RWPE1 (cell line): ENCODE measurements around the gene C1orf74.

ENCODE experiments used
- CTCF ChIA-PET: fragments of 350-600 bp; sonication (Branson Sonifier 250); formaldehyde crosslinking; extraction: SDS; loops from one replicate; lab custom pipeline; 2021; lab: Yijun Ruan, JAX
- POLR2A ChIA-PET: fragments of 400-600 bp; formaldehyde crosslinking; extraction: SDS; loops from one replicate; lab custom pipeline; 2020; ENCODE audit warnings: antibody characterized with exemption; ENCODE audit not compliant: low non-redundant PET; lab: Yijun Ruan, JAX
- DNase-seq: peaks from one replicate; pipeline ENCODE4 v3.0.0; 2012; ENCODE audit warnings: low spot score
- H3K27ac ChIP-seq: fragments of 450-650 bp; 2 replicates; pipeline ENCODE4 v1.5.1; 2017
- CTCF ChIP-seq: fragments of 450-650 bp; conservative IDR thresholded peaks from 2 replicates; pipeline ENCODE4 v1.5.1; 2017; ENCODE audit warnings: low read depth, mild to moderate bottlenecking

C1orf74 gene

GRCh38 chr1:209780268-209780667, 4.1 kb downstream of the C1orf74 start:
- POLR2A ChIA-PET = no interaction called here
- DNase-seq = no peak
- CTCF ChIA-PET = interaction anchor here (0.6 kb wide), 1 partner anchor 178 kb away, joined by 3 read pairs; no protein-coding TSS in a partner anchor
- no peak for TF ChIP-seq CTCF
- no peak overlapping the region for H3K27ac ChIP-seq

- TF ChIP-seq CTCF = no peak
- POLR2A ChIA-PET = no interaction called here
- no peak overlapping the region for H3K27ac ChIP-seq
- no peak for DNase-seq
- CTCF ChIA-PET = interaction anchor here (0.5 kb wide), 1 partner anchor 53 kb away, joined by 3 read pairs; no protein-coding TSS in a partner anchor
Measured at GRCh38 chr1:209778102-209778501, 6.3 kb downstream of the C1orf74 start.

- TF ChIP-seq CTCF = no peak
Measured at GRCh38 chr1:209777587-209777986, 6.8 kb downstream of the C1orf74 start.

GRCh38 chr1:209775678-209776077, 8.7 kb downstream of the C1orf74 start:
- H3K27ac ChIP-seq = no peak overlapping the region
- TF ChIP-seq CTCF = no peak
- CTCF ChIA-PET = no interaction called here
- POLR2A ChIA-PET = no interaction called here
- DNase-seq = no peak

More at GRCh38 chr1:209777587-209777986, 6.8 kb downstream of the C1orf74 start:
- DNase-seq = no peak
- POLR2A ChIA-PET = no interaction called here
- H3K27ac ChIP-seq = no peak overlapping the region
- CTCF ChIA-PET = interaction anchor here (0.5 to 0.7 kb wide), 2 partner anchors 240 to 591 kb away, joined by 3 to 4 read pairs; no protein-coding TSS in a partner anchor

- no peak for TF ChIP-seq CTCF
- no peak overlapping the region for H3K27ac ChIP-seq
- DNase-seq = no peak
- ChIA-PET CTCF (no interaction called here), POLR2A (no interaction called here)
Measured at GRCh38 chr1:209774592-209774991, 9.8 kb downstream of the C1orf74 start.

GRCh38 chr1:209772126-209772525, 12.2 kb downstream of the C1orf74 start:
- no peak for TF ChIP-seq CTCF
- CTCF ChIA-PET = no interaction called here
- H3K27ac ChIP-seq = no peak overlapping the region
- POLR2A ChIA-PET = no interaction called here
- DNase-seq = no peak
